Right lobe of liver (tissue), 4 donors: Measurements from ENCODE around the gene STAC.

Experiments
- CTCF ChIP-seq, 4 donors: fragments of 200-600 bp in 3 of 4; fragments of 450-650 bp in 1 of 4; IDR thresholded peaks; one replicate each; pipeline versions ENCODE4 v1.5.1 to v1.8.0; 2016 to 2022; ENCODE audit warnings: antibody characterized with exemption in 4 of 4, mild to moderate bottlenecking in 2 of 4
- POLR2A ChIP-seq: fragments of 450-650 bp; IDR thresholded peaks from one replicate; pipeline ENCODE4 v1.6.1; 2017; ENCODE audit warnings: antibody characterized with exemption, mild to moderate bottlenecking
- donor health status: DM: no; HTN: no; CAD: no.
- donor health status: DM: no; HTN: no; CAD: no.
- donor health status: DM: no; HTN: yes; CAD: no.

GRCh38 chr3:36447061-36447460 lies 66.8 kb downstream of the STAC start:
- TF ChIP-seq POLR2A = no peak
- no peak for TF ChIP-seq CTCF (IDR thresholded peaks at IDR 0.05)
